Measurements from ENCODE around the gene CCL2.
A peak's percentile ranks its signal among the peaks of the same experiment; 100 is the strongest.

Gene CCL2

DNA sequence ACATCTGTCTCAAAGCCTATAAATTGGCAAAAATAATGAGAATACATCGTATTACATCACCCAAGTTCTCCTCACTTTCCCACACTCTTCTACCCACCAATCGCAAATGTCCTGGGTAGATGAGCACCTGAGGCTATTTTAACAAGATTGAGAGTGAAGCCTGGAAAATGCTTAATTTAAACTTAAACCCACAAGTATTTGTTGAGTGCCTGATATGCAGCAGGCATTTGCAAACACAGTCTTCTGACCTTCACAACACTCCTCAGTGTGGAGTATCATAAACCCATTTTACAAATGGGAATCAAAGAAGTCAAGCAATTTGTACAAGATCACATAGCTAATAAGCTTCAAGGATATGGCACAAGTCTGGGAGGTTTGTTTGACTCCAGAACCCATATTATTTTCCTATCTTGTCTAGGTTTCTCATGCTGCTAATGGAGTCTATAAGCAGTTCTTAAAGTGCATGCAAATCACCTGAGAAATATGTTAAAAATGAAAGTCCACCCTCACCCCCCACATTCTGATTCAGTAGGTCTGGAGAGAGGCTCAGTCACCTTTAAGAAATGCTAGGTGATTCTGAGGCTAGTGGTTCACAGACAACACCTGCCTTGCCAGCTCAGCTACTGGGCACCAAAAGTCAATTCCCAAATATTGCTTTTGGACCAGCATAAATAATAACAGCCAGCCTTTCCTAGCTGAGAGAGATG is 34.9 kb upstream of the CCL2 start:
- no peak for DNase-seq (ENCODE audit: low read depth)
- H3K4me3 ChIP-seq (ENCODE audit: control insufficient read depth, low read depth, low read length): no peak overlapping the region
- TF ChIP-seq CTCF (conservative IDR thresholded peaks at IDR 0.05; ENCODE audit: control insufficient read depth, insufficient read depth, low read depth, low read length): no peak

- DNase-seq (ENCODE audit: low read depth): no peak
- H3K4me3 ChIP-seq (ENCODE audit: control insufficient read depth, low read depth, low read length): no peak overlapping the region
- no peak for TF ChIP-seq CTCF (conservative IDR thresholded peaks at IDR 0.05; ENCODE audit: control insufficient read depth, insufficient read depth, low read depth, low read length)
Observed at GRCh38 chr17:34220752-34221395, 34.2 kb upstream of the CCL2 start.

DNA sequence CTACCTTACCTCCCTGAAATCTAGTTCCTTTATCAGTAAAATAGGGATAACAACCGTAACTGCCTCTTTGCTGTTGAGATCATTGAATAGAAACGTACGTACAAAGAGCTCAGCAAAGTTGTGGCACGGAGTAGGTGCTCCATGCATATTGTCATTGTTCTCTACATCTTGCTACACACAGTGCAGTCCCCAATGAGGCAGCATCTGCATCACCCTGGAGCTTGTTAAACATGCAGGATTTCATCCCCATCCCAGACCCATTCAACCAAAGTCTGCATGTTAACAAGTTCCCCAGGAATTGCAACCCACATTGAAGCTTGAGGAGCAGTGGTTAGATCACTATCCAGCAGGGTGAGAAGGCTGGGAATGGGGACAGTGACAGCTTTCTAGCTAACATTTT is 33.7 kb upstream of the CCL2 start:
- no peak overlapping the region for H3K4me3 ChIP-seq (ENCODE audit: control insufficient read depth, low read depth, low read length)
- TF ChIP-seq CTCF (conservative IDR thresholded peaks at IDR 0.05; ENCODE audit: control insufficient read depth, insufficient read depth, low read depth, low read length): no peak
- DNase-seq (ENCODE audit: low read depth): no peak

GRCh38 chr17:34222722-34223497 is 32.2 kb upstream of the CCL2 start:
- TF ChIP-seq CTCF (conservative IDR thresholded peaks at IDR 0.05; ENCODE audit: control insufficient read depth, insufficient read depth, low read depth, low read length): no peak
- no peak overlapping the region for H3K4me3 ChIP-seq (ENCODE audit: control insufficient read depth, low read depth, low read length)
- no peak for DNase-seq (ENCODE audit: low read depth)

- H3K4me3 ChIP-seq (ENCODE audit: control insufficient read depth, low read depth, low read length): no peak overlapping the region
- no peak for DNase-seq (ENCODE audit: low read depth)
- no peak for TF ChIP-seq CTCF (conservative IDR thresholded peaks at IDR 0.05; ENCODE audit: control insufficient read depth, insufficient read depth, low read depth, low read length)
Observed at GRCh38 chr17:34225046-34225445, 30.0 kb upstream of the CCL2 start.

GRCh38 chr17:34226011-34226743 is 28.9 kb upstream of the CCL2 start:
- DNase-seq (ENCODE audit: low read depth): peak; percentile 30
- TF ChIP-seq CTCF (conservative IDR thresholded peaks at IDR 0.05; ENCODE audit: control insufficient read depth, insufficient read depth, low read depth, low read length): no peak

More at GRCh38 chr17:34226011-34226743, 28.9 kb upstream of the CCL2 start:
- H3K4me3 ChIP-seq (ENCODE audit: control insufficient read depth, low read depth, low read length): no peak overlapping the region

Measured in fibroblast of mammary gland (primary cell).